Endothelial cell (in vitro differentiated cells): ENCODE data around the gene BAZ2B. TPM values are rescaled to one million over a fixed set of nuclear protein-coding genes. Genes with fewer than 3 reads are reported as not detected.
"Not testable (repeated sequence)": the region's sequence is repeated elsewhere in the genome, so short reads cannot be mapped to it uniquely, and the experiment has no call there.

ENCODE experiments used
- DNase-seq: peaks from one replicate; pipeline ENCODE4 v3.0.0; 2021; ENCODE audit warnings: low spot score
- H3K27ac Mint-ChIP-seq: one replicate; pipeline ENCODE4 v1.8.0; 2021; ENCODE audit warnings: mixed read lengths, inconsistent platforms; ENCODE audit not compliant: unreplicated experiment
- H3K27me3 Mint-ChIP-seq: one replicate; pipeline ENCODE4 v1.8.0; 2021; ENCODE audit warnings: mild to moderate bottlenecking, moderate library complexity, mixed read lengths, inconsistent platforms; ENCODE audit not compliant: unreplicated experiment
- H3K36me3 Mint-ChIP-seq: one replicate; pipeline ENCODE4 v1.8.0; 2021; ENCODE audit warnings: mild to moderate bottlenecking, low read depth, mixed read lengths, inconsistent platforms; ENCODE audit not compliant: unreplicated experiment
- H3K4me1 Mint-ChIP-seq: one replicate; pipeline ENCODE4 v1.8.0; 2021; ENCODE audit warnings: mild to moderate bottlenecking, mixed read lengths, inconsistent platforms; ENCODE audit not compliant: unreplicated experiment
- H3K4me3 Mint-ChIP-seq: one replicate; pipeline ENCODE4 v1.8.0; 2021; ENCODE audit warnings: mild to moderate bottlenecking, mixed read lengths, inconsistent platforms; ENCODE audit not compliant: unreplicated experiment
- H3K9me3 Mint-ChIP-seq: one replicate; pipeline ENCODE4 v1.8.0; 2021; ENCODE audit warnings: mixed read lengths, inconsistent platforms; ENCODE audit not compliant: unreplicated experiment
- CTCF ChIP-seq: fragments of 200-600 bp; sonication (generic); IDR thresholded peaks from one replicate; pipeline ENCODE4 v1.5.0; 2021; ENCODE audit warnings: antibody characterized with exemption; ENCODE audit not compliant: unreplicated experiment
- total RNA-seq: library from RNA; stranded (reverse); fragmentation: NEBNext Ultra II Directional; extraction: Animal tissue kit (Norgen Biotek cat#: 25700); gene quantifications from one replicate; pipeline ENCODE4 v1.2.1, GENCODE V29; 2021; ENCODE audit not compliant: unreplicated experiment

Gene BAZ2B
- total RNA-seq, 1 donor from 2014 or later: 100 TPM

GRCh38 chr2:159375241-159375640 lies 241.1 kb downstream of the BAZ2B start:
- Mint-ChIP-seq H3K9me3 (no peaks in the 10 kb centered on the region), H3K4me1 (no peaks in the 10 kb centered on the region), H3K36me3 (peaks cover 17% of the 10 kb centered on the region), H3K27ac (no peak overlapping the region), H3K4me3 (no peak overlapping the region), H3K27me3 (no peaks in the 10 kb centered on the region)
- TF ChIP-seq CTCF: no peak
- no peak for DNase-seq

GRCh38 chr2:159371506-159371905 lies 244.8 kb downstream of the BAZ2B start:
- DNase-seq: no peak
- Mint-ChIP-seq H3K36me3 (peaks cover 21% of the 10 kb centered on the region), H3K9me3 (no peaks in the 10 kb centered on the region), H3K4me3 (peak overlapping the region; percentile 12), H3K27me3 (peaks cover 2% of the 10 kb centered on the region), H3K4me1 (no peaks in the 10 kb centered on the region), H3K27ac (no peak overlapping the region)
- no peak for TF ChIP-seq CTCF

GRCh38 chr2:159366538-159366937 lies 249.8 kb downstream of the BAZ2B start:
- no peaks in the 10 kb centered on the region for H3K9me3 Mint-ChIP-seq
- peaks cover 2% of the 10 kb centered on the region for H3K27me3 Mint-ChIP-seq
- no peak for DNase-seq
- no peak overlapping the region for H3K4me3 Mint-ChIP-seq
- H3K4me1 Mint-ChIP-seq: peaks cover 8% of the 10 kb centered on the region
- no peak overlapping the region for H3K27ac Mint-ChIP-seq
- no peak for TF ChIP-seq CTCF
- H3K36me3 Mint-ChIP-seq: peaks cover 42% of the 10 kb centered on the region

- H3K4me3 Mint-ChIP-seq: peak overlapping the region; percentile 35
- no peaks in the 10 kb centered on the region for H3K27me3 Mint-ChIP-seq
- peaks cover 21% of the 10 kb centered on the region for H3K4me1 Mint-ChIP-seq
- peak overlapping the region; percentile 4 for H3K27ac Mint-ChIP-seq
- no peak for DNase-seq
- peaks cover 44% of the 10 kb centered on the region for H3K36me3 Mint-ChIP-seq
- TF ChIP-seq CTCF: no peak
- no peaks in the 10 kb centered on the region for H3K9me3 Mint-ChIP-seq
Measured at GRCh38 chr2:159362816-159363251, 253.5 kb downstream of the BAZ2B start.

- TF ChIP-seq CTCF: no peak
Measured at GRCh38 chr2:159362094-159362493, 254.3 kb downstream of the BAZ2B start.

GRCh38 chr2:159361603-159362002 lies 254.7 kb downstream of the BAZ2B start:
- H3K27ac Mint-ChIP-seq, DNase-seq, H3K27me3 Mint-ChIP-seq, H3K9me3 Mint-ChIP-seq: not testable (repeated sequence)
- peak overlapping the region; percentile 68 for H3K4me3 Mint-ChIP-seq
- H3K36me3 Mint-ChIP-seq: peaks cover 50% of the 10 kb centered on the region
- H3K4me1 Mint-ChIP-seq: peaks cover 27% of the 10 kb centered on the region

More at GRCh38 chr2:159362094-159362493, 254.3 kb downstream of the BAZ2B start:
- DNase-seq: no peak
- peaks cover 26% of the 10 kb centered on the region for H3K4me1 Mint-ChIP-seq
- peak overlapping the region; percentile 68 for H3K4me3 Mint-ChIP-seq
- no peaks in the 10 kb centered on the region for H3K27me3 Mint-ChIP-seq
- peaks cover 45% of the 10 kb centered on the region for H3K36me3 Mint-ChIP-seq
- H3K9me3 Mint-ChIP-seq: no peaks in the 10 kb centered on the region
- no peak overlapping the region for H3K27ac Mint-ChIP-seq
